HL-60 (cell line): Measurements from ENCODE around the gene IL20.

ENCODE experiments used
- CTCF ChIP-seq: IDR thresholded peaks from one replicate; pipeline ENCODE4 v1.5.1; 2011; ENCODE audit warnings: low read length, control low read depth, inconsistent platforms; ENCODE audit not compliant: insufficient read depth
- GABPA ChIP-seq: IDR thresholded peaks from 2 replicates; pipeline ENCODE4 v1.6.1; 2012; ENCODE audit warnings: low read depth
- POLR2AphosphoS5 ChIP-seq: IDR thresholded peaks from 2 replicates; pipeline ENCODE4 v1.6.1; 2012; ENCODE audit warnings: low read depth
- REST ChIP-seq: IDR thresholded peaks from 2 replicates; pipeline ENCODE4 v1.6.1; 2012; ENCODE audit warnings: low read depth; ENCODE audit not compliant: insufficient replicate concordance
- SPI1 ChIP-seq: IDR thresholded peaks from 2 replicates; pipeline ENCODE4 v1.6.1; 2012; ENCODE audit warnings: low read depth, mild to moderate bottlenecking, borderline replicate concordance

GRCh38 chr1:206895325-206895724, 29.9 kb downstream of the IL20 start:
- TF ChIP-seq REST = no peak
- no peak for TF ChIP-seq CTCF
- TF ChIP-seq POLR2AphosphoS5 = no peak
- no peak for TF ChIP-seq GABPA
- TF ChIP-seq SPI1 = no peak
